A549 (cell line): ENCODE data around the gene PAXX.

Experiments
- CEBPB ChIP-seq, 2 experiments: fragments of >200 bp in 1 of 2; sonication (Bioruptor Twin) in 1 of 2; formaldehyde crosslinking in 1 of 2; IDR thresholded peaks; 2 replicates each; pipeline ENCODE4 v1.6.1; 2012 to 2016
- CHD2 ChIP-seq: fragments of 150-350 bp; IDR thresholded peaks from 2 replicates; pipeline ENCODE4 v1.6.1; 2014; ENCODE audit warnings: low read length; ENCODE audit not compliant: partially characterized antibody
- CTCF ChIP-seq: fragments of >200 bp; sonication (Bioruptor Twin); formaldehyde crosslinking; IDR thresholded peaks from 3 replicates; pipeline ENCODE4 v1.5.1; 2016
- POLR2A ChIP-seq: IDR thresholded peaks from 2 replicates; pipeline ENCODE4 v1.6.1; 2012; ENCODE audit warnings: mild to moderate bottlenecking, low read length
- SMC3 ChIP-seq: fragments of >200 bp; sonication (Bioruptor Twin); formaldehyde crosslinking; IDR thresholded peaks from 3 replicates; pipeline ENCODE4 v1.6.1; 2018; ENCODE audit warnings: inconsistent platforms
- USF2 ChIP-seq: fragments of 450-650 bp; IDR thresholded peaks from 2 replicates; pipeline ENCODE4 v1.6.1; 2014; ENCODE audit warnings: antibody characterized with exemption
- ZSCAN20 ChIP-seq: fragments of 250-450 bp; sonication (Bioruptor Pico); IDR thresholded peaks from 2 replicates; pipeline ENCODE4 v1.8.0; 2022; ENCODE audit warnings: mild to moderate bottlenecking, moderate library complexity

GRCh38 chr9:136978865-136979544, 13.2 kb upstream of the PAXX start:
- TF ChIP-seq CHD2: no peak
- no peak for TF ChIP-seq CEBPB (IDR thresholded peaks at IDR 0.05)
- no peak for TF ChIP-seq CTCF
- no peak for TF ChIP-seq SMC3
- TF ChIP-seq ZSCAN20 (CRISPR knock-in tag): no peak
- TF ChIP-seq USF2: no peak
- no peak for TF ChIP-seq POLR2A
